ENCODE measurements around the gene SUSD4.

- TF ChIP-seq CBFB (IDR thresholded peaks at IDR 0.05; ENCODE audit: low read depth) = no peak
- no peak for TF ChIP-seq ZNF24 (IDR thresholded peaks at IDR 0.05)
- no peak for TF ChIP-seq CTCF (IDR thresholded peaks at IDR 0.05 in 2 of 3, conservative IDR thresholded peaks at IDR 0.05 in 1 of 3; ENCODE audit: control insufficient read depth in 2 of 3, extremely low read depth in 1 of 3, insufficient read depth in 1 of 3, low read depth in 3 of 3, low read length in 3 of 3)
- no peak for TF ChIP-seq EED (IDR thresholded peaks at IDR 0.05; ENCODE audit: low read depth)
- TF ChIP-seq, protein P1, sequence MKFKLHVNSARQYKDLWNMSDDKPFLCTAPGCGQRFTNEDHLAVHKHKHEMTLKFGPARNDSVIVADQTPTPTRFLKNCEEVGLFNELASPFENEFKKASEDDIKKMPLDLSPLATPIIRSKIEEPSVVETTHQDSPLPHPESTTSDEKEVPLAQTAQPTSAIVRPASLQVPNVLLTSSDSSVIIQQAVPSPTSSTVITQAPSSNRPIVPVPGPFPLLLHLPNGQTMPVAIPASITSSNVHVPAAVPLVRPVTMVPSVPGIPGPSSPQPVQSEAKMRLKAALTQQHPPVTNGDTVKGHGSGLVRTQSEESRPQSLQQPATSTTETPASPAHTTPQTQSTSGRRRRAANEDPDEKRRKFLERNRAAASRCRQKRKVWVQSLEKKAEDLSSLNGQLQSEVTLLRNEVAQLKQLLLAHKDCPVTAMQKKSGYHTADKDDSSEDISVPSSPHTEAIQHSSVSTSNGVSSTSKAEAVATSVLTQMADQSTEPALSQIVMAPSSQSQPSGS (IDR thresholded peaks at IDR 0.05; ENCODE audit: low read length) = no peak
- TF ChIP-seq NR2C2 (IDR thresholded peaks at IDR 0.05; ENCODE audit: borderline replicate concordance, control insufficient read depth, insufficient read length, low read depth) = no peak
- no peak for TF ChIP-seq POLR2AphosphoS5 (IDR thresholded peaks at IDR 0.05; ENCODE audit: low read length)
- TF ChIP-seq, protein P2, sequence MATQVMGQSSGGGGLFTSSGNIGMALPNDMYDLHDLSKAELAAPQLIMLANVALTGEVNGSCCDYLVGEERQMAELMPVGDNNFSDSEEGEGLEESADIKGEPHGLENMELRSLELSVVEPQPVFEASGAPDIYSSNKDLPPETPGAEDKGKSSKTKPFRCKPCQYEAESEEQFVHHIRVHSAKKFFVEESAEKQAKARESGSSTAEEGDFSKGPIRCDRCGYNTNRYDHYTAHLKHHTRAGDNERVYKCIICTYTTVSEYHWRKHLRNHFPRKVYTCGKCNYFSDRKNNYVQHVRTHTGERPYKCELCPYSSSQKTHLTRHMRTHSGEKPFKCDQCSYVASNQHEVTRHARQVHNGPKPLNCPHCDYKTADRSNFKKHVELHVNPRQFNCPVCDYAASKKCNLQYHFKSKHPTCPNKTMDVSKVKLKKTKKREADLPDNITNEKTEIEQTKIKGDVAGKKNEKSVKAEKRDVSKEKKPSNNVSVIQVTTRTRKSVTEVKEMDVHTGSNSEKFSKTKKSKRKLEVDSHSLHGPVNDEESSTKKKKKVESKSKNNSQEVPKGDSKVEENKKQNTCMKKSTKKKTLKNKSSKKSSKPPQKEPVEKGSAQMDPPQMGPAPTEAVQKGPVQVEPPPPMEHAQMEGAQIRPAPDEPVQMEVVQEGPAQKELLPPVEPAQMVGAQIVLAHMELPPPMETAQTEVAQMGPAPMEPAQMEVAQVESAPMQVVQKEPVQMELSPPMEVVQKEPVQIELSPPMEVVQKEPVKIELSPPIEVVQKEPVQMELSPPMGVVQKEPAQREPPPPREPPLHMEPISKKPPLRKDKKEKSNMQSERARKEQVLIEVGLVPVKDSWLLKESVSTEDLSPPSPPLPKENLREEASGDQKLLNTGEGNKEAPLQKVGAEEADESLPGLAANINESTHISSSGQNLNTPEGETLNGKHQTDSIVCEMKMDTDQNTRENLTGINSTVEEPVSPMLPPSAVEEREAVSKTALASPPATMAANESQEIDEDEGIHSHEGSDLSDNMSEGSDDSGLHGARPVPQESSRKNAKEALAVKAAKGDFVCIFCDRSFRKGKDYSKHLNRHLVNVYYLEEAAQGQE (IDR thresholded peaks at IDR 0.05; ENCODE audit: low read depth, low read length) = no peak
- TF ChIP-seq, protein P3, sequence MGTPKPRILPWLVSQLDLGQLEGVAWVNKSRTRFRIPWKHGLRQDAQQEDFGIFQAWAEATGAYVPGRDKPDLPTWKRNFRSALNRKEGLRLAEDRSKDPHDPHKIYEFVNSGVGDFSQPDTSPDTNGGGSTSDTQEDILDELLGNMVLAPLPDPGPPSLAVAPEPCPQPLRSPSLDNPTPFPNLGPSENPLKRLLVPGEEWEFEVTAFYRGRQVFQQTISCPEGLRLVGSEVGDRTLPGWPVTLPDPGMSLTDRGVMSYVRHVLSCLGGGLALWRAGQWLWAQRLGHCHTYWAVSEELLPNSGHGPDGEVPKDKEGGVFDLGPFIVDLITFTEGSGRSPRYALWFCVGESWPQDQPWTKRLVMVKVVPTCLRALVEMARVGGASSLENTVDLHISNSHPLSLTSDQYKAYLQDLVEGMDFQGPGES (IDR thresholded peaks at IDR 0.05) = no peak
- TF ChIP-seq TCF7 (IDR thresholded peaks at IDR 0.05; ENCODE audit: borderline replicate concordance) = no peak
- TF ChIP-seq CHD2 (IDR thresholded peaks at IDR 0.05; ENCODE audit: borderline replicate concordance, low read depth, low read length) = no peak
- no peak for TF ChIP-seq SIN3A (IDR thresholded peaks at IDR 0.05; ENCODE audit: low read depth, low read length)
- no peak for TF ChIP-seq RAD21 (IDR thresholded peaks at IDR 0.05; ENCODE audit: insufficient read depth, low read depth, low read length)
These were observed 41.5 kb upstream of the SUSD4 start for GRCh38 chr1:223405507-223405906.

All from GM12878 (cell line).